Suppressor macrophage (primary cell): ENCODE data around the gene ISG15.
"Not testable (repeated sequence)": the region's sequence is repeated elsewhere in the genome, so short reads cannot be mapped to it uniquely, and the experiment has no call there.

Experiments used
- DNase-seq, 4 experiments: peaks; one replicate each; pipeline ENCODE4 v3.0.0-alpha.2; 2020 to 2022

The ISG15 gene

GRCh38 chr1:1046767-1047166 lies 33.5 kb downstream of the ISG15 start:
- DNase-seq = no peak

- DNase-seq = no peak
Observed at GRCh38 chr1:1047407-1047806, 34.1 kb downstream of the ISG15 start.

GRCh38 chr1:1047963-1048362 lies 34.7 kb downstream of the ISG15 start:
- DNase-seq = no peak

- DNase-seq = no peak
Observed at GRCh38 chr1:1048765-1049164, 35.5 kb downstream of the ISG15 start.

- DNase-seq = no peak
Observed at GRCh38 chr1:1049318-1050165, 36.2 kb downstream of the ISG15 start.

GRCh38 chr1:1050577-1051052 lies 37.3 kb downstream of the ISG15 start:
- DNase-seq = no peak

GRCh38 chr1:1051127-1051810 lies 38.0 kb downstream of the ISG15 start:
- no peak for DNase-seq

GRCh38 chr1:1052003-1052840 lies 38.9 kb downstream of the ISG15 start:
- DNase-seq = no peak

GRCh38 chr1:1053022-1053421 lies 39.7 kb downstream of the ISG15 start:
- no peak for DNase-seq

GRCh38 chr1:1053682-1054081 lies 40.4 kb downstream of the ISG15 start:
- DNase-seq = no peak

GRCh38 chr1:1054099-1054700 lies 40.9 kb downstream of the ISG15 start:
- DNase-seq = no peak

GRCh38 chr1:1054971-1055370 lies 41.7 kb downstream of the ISG15 start:
- DNase-seq = no peak

- DNase-seq = no peak
Observed at GRCh38 chr1:1055841-1056736, 42.8 kb downstream of the ISG15 start.

GRCh38 chr1:1057769-1058087 lies 44.4 kb downstream of the ISG15 start:
- not testable (repeated sequence) for DNase-seq

- DNase-seq = no peak
Observed at GRCh38 chr1:1058088-1058905, 45.0 kb downstream of the ISG15 start.

- peak in 2 of 4 experiments; percentile 25 to 46 for DNase-seq
Observed at GRCh38 chr1:1058921-1059493, 45.7 kb downstream of the ISG15 start.

- peak; percentile 90 to 97 (median 96) for DNase-seq
Observed at GRCh38 chr1:1059494-1060280, 46.4 kb downstream of the ISG15 start.

GRCh38 chr1:1060281-1061000 lies 47.1 kb downstream of the ISG15 start:
- no peak for DNase-seq
